Embryonic facial prominence (tissue), 1 donor: ENCODE data around the gene MYH15.
A peak's percentile ranks its signal among the peaks of the same experiment; 100 is the strongest.

Source experiments
- DNase-seq: peaks from one replicate; pipeline ENCODE4 v3.0.0-alpha.2; 2016; ENCODE audit errors: extremely low spot score

Gene MYH15

DNA sequence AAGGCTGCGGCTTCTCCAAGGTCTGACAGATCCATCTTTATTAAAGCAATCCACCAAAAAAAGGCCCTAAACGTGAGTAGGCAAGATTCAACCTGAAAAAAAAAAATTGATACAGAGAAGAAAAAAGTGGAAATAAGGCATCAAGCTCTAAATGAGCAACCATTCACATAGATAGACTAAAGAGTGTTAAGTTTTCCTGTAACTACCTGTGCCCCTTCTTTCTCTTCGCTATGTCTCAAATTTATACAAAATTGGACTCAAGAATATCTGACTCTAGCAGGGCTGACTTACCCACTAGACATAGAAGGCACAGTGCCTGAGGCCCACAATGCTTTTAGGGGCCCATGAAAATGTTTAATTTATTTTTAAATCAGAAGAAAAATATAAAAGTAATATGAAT is at the start of gene MYH15:
MYH15 (minus strand) TSS at position 101 of the 400 bp plus-strand sequence; CDS start at position 35, 66 bp downstream.
- DNase-seq: no peak

DNA sequence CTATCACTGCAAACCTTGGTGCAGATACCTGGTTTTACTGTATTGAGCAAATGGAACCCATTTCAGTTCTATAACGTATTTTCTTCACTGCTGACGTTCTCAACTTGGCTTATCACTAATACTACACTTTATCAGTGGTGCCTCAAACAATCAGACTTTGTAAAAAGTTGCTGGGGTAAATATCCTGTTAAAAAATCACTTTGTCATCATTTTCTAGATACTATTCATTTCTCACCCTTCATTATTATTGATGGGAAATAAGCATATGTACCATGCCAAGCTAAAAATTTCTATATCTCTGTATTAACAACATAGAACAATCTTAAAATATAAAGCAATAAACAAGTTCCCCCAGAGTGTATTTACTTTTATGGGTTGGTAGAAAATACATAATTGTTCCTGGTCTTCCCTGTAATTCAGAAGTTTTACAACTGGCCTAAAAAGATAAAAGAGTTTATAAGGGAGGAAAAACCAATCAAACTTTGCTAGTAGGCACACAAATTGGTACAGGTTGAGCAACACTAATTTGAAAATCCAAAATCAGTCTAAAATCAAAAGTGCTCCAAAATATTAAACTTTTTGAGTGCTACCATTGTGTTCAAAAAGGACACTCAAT is 45.7 kb upstream of the MYH15 start:
- no peak for DNase-seq

DNA sequence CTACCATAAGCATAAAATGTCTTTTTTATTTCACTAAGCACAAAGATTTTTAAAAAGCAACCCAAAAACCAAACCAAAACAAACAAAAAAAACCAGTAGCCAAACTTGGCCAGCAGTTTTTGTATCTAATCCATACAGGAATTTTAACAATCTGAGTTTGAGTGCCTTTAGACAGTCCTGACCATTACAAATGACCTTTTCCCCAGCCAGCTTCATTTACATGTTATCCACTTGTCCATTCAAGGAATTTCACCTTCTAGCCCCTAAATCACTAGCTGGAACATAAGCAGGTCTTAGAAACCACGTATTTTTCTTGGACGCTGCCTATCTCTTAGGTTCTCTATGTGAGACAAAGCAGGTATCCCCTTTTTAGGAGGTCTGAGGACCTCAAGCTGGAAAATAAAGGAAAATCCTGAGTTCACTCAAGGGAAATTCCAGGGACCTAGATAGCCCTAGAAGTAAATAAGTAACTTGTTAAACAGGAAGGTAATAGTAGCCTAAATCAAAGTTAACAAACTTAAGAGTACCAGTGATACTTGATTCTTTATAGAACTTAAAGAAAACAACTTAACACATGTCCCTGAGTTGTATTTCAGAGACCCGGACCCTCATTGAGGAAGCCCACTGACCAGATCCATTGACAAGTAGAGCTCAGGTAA is 44.6 kb upstream of the MYH15 start:
- no peak for DNase-seq

DNA sequence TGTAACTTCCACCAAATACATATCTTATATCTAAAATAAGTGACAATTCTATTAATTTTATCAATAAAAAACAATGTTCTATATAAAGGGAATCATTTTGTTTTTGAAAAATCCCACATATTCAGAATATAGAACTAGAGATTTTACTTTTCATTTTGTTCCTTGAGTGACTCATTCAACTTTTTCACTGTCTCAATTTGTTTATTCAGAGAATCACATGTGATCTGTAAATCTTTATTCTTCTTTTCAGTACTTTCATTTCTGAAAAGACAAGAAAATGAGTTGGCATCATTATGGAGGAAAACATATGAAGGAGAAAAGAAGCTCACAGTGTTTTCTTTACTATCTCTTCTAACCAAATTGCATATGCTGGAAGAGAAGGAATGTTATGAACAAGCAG is 43.8 kb upstream of the MYH15 start:
- no peak for DNase-seq

DNA sequence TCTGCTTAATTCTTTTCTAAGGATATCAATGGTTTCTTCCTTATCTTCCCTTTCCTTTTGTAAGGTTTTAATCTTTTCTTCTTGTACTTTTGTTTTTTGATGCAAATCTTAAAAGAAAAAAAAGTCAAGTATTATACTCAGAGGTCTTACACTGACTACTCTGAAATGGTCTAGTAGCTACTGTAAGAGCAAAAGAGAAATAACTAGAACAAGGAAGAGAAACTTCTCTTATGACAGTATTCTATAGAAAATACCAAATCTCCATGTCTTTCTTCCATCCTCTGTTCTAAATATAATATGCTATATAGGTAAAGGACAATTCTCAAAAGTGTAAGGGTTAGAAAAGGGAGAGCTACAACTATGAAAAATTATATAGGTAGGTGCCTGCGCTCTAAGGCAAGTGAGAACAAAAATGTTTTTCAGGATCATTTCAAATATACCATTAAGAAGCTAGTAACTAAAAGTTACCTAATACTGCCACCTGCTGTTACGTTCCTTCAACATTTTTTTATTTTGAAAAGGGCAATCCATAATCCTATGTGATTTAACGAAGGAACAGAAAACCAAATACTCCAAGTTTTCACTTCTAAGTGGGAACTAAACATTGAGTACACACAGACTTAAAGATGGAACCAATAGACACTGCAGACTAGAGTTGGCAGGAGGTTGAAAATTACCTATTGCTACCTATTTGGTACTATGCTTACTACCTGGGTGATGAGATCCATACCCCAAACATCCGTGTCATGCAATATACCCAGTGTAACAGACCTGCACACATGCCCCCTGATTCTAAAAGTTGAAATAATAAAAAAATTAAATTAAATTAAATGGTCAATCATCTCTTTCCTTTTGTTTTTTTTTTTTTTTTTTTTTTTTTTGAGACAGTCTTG is 42.1 kb upstream of the MYH15 start:
- DNase-seq: peak; percentile 22

DNA sequence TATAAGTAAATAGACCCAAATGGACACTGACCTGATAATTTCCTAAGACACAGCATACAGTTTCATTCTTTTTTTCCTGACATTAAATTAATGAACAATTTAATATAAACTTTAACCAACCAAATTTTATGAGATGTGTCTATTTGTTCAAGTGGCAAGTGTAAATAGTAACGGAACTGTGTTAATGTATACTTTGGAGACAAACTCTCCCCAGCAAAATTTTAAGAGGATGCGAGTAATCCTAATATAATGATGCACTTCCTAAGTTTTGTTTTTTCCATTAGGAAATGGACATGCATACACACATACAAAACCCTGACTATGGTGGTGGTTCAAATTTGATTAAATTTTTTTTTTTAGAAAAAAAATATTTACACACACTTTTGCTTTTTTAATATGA is 38.5 kb upstream of the MYH15 start:
- DNase-seq: no peak

DNA sequence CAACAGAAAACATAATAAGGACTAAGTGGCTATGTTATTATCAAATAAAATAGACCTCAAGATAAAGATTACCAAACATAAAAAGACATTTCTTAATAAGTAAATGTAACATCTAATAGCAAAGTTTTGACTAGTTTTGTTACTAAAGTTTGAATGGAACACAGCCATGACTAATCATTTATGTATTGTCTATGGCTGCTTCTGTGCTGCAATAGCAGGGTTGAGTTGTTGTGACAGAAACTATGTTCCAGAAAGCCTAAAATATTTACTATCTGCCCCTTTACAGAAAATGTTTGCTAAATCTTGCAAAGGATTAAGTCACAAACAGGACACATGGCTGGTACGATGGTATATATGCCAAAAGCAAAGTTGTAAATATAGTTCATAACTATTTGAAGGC is 37.9 kb upstream of the MYH15 start:
- no peak for DNase-seq

DNA sequence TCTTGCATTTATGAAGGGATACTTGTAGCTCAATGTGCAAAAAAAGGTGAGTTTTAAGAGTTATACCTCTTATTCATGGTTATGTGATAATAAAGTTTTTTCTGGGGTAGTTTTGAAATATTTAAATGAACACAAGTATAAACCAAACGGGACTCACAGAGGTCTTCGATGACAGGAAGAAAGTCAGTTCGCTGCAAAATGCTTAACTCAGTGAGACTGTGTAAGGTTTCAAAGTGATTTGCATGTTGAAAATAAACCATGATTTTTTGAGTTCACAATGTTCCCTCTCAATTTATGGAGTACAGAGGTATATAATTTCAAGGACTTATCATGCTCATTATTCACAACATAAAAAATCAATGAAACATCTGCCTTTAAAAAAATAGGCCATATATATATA is 36.3 kb upstream of the MYH15 start:
- no peak for DNase-seq

DNA sequence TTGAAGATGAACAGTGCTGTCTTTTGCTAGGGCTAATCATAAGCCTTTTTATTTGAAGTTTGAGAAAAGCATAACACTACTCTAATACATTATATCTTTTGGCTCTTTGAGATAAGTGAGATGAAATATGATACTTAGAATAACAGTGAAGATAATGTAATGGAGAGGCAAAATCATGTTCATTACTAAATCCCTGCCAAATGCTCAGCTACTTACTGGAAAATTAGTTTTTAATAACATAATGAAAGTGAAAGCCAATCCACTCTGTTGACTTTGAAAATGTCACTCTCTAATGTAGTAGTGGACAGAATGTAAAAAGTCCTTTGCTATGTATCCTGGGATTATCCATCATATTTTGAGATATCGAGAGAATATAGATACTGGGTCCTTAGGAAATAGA is 35.9 kb upstream of the MYH15 start:
- no peak for DNase-seq

DNA sequence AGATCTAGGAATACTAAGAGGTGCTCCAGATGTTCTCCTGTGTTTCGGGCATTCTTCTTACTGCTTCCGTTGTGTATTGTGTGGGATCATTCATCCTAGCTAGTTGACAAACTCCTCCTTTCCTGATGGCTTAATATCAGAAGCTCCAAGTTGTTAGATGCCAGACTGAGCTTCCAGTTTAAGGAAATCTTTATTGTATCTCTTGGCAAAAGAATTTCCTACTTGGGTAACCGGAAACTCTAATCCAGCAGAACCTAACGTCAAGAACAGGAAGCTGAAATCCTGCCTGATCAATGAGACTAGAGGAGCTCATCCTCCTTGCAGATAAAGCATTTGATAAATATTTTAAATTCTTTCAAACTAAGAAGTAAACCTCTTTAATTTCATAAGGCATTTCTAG is 27.7 kb upstream of the MYH15 start:
- no peak for DNase-seq

DNA sequence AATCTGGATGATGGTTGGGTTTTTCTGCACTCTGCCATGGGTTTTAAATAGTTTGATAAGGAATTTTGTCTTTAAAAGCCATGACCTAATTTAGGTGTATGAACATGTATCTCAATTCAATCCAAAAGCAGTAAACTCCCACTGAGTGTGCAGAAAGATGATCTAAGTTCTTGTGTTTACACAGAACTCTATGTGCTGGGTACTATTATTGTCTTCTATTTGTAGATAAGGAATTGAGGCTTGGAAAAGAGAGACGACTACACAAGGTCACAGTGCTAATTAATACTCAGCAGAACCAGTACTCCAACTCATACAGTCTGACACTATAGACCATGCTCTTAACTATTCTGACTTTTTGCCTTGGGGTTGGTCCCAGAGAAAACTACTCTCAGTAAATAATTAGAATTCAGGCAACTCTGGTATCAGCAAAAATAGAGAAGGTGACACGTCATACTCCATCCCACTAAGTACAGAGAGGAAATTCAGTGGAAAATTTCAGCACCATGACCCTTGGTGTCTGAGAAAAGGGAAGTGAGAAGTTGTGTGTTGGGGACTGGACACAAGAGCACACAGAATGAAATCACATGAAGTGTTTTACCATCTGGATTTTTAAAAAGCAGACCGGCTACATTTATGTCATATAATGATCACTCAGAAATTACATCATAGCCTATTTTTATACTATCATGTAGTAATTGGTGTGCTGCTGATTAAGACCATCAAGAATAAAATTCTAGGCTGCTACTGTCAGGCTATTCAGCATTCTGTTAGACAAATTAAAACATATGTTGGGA is 18.3 kb upstream of the MYH15 start:
- DNase-seq: no peak

DNA sequence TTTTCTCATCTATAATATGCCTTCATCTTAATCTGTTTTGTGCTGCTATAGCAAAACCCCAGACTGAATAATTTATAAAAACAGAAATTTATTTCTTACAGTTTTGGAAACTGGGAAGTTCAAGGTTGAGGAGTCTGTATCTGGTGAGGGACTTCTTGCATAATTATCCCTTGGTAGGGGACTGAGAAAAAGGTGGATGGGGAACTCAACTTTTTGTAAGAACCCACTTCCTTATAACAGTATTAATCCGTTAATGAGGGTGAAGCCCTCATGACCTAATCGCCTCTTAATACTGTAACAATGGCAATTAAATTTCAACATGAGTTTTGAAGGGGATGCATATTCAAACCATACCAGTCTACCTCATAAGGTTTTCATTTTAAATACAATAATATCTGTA is 17.4 kb upstream of the MYH15 start:
- DNase-seq: no peak

DNA sequence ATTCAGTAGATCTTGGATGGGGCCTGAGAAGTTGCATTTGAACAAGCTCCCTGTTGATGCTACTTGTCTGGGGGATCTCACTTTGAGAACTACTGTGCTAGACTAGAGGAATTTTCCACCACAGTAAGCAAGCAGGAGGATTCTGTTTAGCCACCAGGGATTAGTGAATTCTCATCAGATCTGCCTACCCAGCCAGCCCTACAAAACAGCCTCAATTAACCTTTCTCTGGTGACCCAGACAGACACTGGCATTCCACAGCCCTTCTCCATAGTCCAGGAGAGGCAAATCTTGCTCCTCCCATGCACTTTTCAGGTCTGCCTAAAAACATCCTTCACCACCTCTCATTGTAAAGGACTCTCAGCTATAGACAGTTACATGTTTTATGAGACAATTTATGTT is 16.7 kb upstream of the MYH15 start:
- no peak for DNase-seq

DNA sequence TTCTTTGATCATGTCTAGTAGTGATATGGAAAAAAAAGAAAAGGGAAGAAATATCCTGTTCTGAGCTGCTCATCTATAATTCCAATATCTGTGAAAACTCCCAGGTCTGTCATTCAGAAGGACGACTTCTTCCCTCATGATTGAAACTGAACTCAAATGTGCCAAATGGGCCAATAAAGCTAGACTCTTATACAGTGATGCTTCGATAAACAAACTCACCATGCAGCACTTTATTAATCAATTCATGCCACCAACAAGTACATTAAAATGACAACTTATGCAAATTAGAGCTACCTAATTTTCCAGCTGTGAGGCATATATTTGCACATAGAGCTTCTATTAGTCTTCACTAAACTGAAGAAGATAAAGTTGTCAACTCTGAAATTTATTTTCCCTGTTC is 15.6 kb upstream of the MYH15 start:
- DNase-seq: no peak

DNA sequence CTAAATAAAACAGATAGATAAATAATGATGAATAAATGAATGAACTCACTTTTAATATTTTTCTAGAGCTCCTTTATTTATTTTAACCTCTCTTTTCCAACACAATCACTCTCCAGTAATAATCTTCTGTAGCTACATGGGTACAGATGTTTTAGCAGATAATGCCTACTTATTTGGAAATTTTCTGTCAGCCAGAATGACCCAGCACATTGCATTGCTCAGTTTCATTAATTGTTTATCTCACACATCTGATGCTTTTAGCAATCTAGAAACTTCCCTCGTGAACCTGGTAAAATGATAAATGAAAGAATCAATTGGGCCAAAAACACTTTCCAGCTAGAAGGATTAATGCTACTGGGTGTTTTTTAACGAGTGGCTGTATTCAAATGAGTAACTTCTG is 14.9 kb upstream of the MYH15 start:
- no peak for DNase-seq

DNA sequence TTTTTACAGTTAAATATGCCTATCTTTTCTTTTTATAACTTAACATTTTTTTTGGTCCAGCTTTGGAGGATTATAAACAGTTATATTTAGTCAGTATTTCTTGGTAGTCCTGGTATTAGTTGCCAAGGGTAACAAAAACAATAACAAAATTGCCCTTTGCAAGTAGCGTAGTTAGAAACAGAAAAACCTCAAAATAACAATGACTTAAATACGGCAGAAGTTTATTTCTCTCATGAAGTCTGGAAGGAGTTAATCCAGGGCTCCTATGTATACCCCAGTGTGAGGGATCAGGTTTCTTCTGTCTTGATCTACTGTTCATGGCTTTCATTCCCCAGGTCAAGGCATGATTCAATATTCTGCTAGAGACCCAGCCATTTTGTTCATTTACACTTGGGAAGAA is 14.1 kb upstream of the MYH15 start:
- DNase-seq: no peak

DNA sequence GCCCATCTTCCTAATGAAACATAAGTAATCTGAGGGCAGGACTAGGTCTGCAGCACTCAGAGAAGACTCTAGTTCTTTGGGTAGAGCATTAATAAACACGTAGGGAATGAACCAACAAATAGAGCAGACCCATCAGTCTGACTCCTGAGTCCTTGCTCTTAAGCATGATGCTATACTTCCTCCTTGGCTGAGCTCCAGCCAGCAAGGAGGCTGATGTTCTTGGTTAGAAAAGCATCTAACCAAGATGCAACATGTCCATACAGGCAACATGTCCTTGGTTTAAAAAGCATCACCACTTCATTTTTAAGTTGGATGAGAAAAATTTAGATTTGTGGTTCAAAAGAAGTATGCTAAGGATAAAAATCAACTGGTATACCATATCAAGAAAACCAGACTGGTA is 8.5 kb upstream of the MYH15 start:
- no peak for DNase-seq

DNA sequence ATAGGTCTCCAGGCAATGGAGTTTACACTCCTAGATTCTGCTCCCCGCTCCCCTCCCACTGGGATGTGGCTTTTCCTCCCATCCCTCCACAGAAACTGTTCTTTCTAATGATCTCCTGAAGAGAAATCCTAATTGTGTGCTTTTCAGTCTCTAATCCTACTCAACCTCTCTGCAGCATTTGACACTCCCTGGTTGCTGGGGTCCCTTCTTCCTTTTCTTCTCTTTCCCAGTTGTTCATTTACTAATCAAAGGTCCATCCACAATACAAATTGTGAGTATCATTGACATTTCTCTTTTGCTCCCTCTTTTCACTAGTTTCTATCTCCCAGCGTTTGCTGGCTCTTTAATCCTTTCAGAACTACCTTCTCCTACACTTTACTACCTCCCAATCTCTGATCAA is 6.5 kb upstream of the MYH15 start:
- no peak for DNase-seq

DNA sequence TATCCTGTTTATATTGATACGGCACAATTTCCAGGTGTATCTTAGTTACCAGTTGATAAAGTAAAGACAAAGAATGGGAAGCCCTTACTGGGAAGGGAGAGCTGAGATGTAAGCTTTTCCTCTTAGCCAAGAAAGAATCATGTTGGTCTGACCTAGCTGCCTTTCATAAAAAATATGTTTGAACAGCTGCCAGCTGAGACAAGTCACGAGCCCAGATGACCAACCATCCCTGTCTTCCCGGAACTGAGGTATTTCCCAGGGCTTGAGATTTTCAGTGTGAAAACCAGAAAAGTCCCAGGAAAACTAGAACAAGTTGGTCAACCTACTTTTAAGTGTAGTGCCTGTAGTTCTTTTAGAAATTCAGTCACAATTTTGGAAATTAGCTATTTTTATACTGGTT is 3.6 kb upstream of the MYH15 start:
- DNase-seq: no peak

DNA sequence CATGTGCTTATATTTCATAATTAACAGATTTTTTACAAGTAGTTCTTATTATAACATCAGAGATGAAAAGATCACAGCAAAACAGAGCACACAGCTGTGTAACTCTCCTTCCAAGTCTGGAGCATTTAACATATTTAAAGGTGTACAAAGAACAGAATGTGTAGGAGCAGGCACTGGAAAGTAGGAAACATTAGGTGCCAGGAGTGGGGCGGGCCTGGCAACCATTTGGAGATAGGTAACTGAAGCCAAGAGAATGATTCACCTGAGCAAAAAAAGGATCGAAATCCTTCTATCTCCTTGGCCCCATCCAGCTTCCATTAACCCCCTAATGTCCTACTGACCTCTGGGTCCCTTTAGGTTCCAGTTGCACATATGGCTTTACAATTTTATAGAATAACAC is 2.3 kb upstream of the MYH15 start:
- no peak for DNase-seq

DNA sequence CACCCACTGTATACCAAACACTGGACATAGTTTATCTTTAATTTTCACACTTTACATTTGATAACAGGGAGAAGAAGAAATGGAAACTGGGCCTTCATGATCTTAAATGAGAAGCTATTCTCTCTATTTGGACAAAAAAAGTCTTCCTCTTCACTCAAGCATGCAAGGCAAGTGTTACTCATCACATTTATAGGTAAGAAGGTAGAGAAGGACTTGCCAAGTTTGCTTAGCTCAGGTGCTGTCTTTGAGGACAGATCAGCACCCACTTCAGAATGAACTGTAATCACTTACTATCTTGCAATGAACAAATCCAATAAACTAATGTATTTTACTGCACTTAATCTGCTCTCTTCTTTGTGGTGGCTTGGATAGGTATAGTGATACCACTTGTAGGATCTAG is 1.1 kb upstream of the MYH15 start:
- no peak for DNase-seq

DNA sequence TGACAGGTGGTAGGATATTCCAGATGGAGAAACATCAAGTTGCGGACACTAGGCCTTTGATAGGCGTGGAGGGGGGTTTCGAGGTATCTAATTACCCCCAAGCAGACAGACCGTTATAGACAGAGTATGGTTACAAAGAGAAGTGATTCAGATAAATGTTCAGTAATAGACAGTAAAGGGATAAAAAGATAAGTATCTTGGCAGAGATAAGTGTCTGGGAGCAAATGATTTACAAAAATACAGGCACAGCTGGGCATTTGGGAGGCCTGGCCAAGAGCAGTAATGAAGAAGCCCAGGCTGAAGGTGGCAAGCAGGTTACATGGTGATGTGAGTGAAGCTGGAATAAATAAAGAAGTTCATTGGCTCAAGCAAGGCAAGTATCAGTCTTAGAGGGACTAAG is 659 bp upstream of the MYH15 start:
- DNase-seq: no peak
